HepG2 (cell line): Measurements from ENCODE around the gene PCYT2. TPM values are rescaled to one million over a fixed set of nuclear protein-coding genes. Genes with fewer than 3 reads are reported as not detected.

Source experiments
- CEBPG ChIP-seq: IDR thresholded peaks from 2 replicates; pipeline ENCODE4 v1.6.1; 2016
- CENPX ChIP-seq: sonication (generic); formaldehyde crosslinking; IDR thresholded peaks from 2 replicates; pipeline ENCODE4 v1.9.0; 2021; ENCODE audit warnings: mild to moderate bottlenecking, missing genetic modification reagents, moderate library complexity
- DNMT3B ChIP-seq: conservative IDR thresholded peaks from 2 replicates; pipeline ENCODE4 v1.6.1; 2016; ENCODE audit warnings: missing biosample characterization, control low read depth
- MEIS2 ChIP-seq: sonication (generic); formaldehyde crosslinking; IDR thresholded peaks from 2 replicates; pipeline ENCODE4 v1.9.0; 2021; ENCODE audit warnings: mild to moderate bottlenecking, missing genetic modification reagents
- NFYB ChIP-seq: sonication (generic); formaldehyde crosslinking; IDR thresholded peaks from 2 replicates; pipeline ENCODE4 v1.4.0; 2020; ENCODE audit warnings: missing genetic modification reagents
- POLR2AphosphoS5 ChIP-seq: IDR thresholded peaks from 2 replicates; pipeline ENCODE4 v1.6.1; 2012; ENCODE audit warnings: low read depth, low read length
- ZBTB42 ChIP-seq: sonication (generic); formaldehyde crosslinking; IDR thresholded peaks from 2 replicates; pipeline ENCODE4 v1.5.0; 2020; ENCODE audit warnings: mild to moderate bottlenecking, missing genetic modification reagents
- ZFP37 ChIP-seq: sonication (generic); formaldehyde crosslinking; IDR thresholded peaks from 2 replicates; pipeline ENCODE4 v1.4.0; 2020; ENCODE audit warnings: missing genetic modification reagents, borderline replicate concordance
- ZIK1 ChIP-seq: sonication (generic); formaldehyde crosslinking; IDR thresholded peaks from 2 replicates; pipeline ENCODE4 v1.5.0; 2020; ENCODE audit warnings: mild to moderate bottlenecking, low read depth, missing genetic modification reagents, borderline replicate concordance
- ZNF10 ChIP-seq: sonication (generic); formaldehyde crosslinking; IDR thresholded peaks from 2 replicates; pipeline ENCODE4 v1.4.0; 2020; ENCODE audit warnings: mild to moderate bottlenecking, low read depth, missing genetic modification reagents, borderline replicate concordance
- ZNF12 ChIP-seq: sonication (generic); formaldehyde crosslinking; IDR thresholded peaks from 2 replicates; pipeline ENCODE4 v1.5.0; 2020; ENCODE audit warnings: missing genetic modification reagents
- ZNF230 ChIP-seq: sonication (generic); formaldehyde crosslinking; IDR thresholded peaks from 2 replicates; pipeline ENCODE4 v1.4.0; 2020; ENCODE audit warnings: mild to moderate bottlenecking, missing genetic modification reagents
- ZNF33B ChIP-seq: sonication (generic); formaldehyde crosslinking; IDR thresholded peaks from 2 replicates; pipeline ENCODE4 v1.5.1; 2020; ENCODE audit warnings: mild to moderate bottlenecking, missing genetic modification reagents
- ZNF354B ChIP-seq: sonication (generic); formaldehyde crosslinking; IDR thresholded peaks from 2 replicates; pipeline ENCODE4 v1.8.0; 2022; ENCODE audit warnings: mild to moderate bottlenecking, missing genetic modification reagents
- ZNF407 ChIP-seq: sonication (generic); formaldehyde crosslinking; IDR thresholded peaks from one replicate; pipeline ENCODE4 v1.5.1; 2020; ENCODE audit warnings: mild to moderate bottlenecking, missing genetic modification reagents; ENCODE audit errors: not compliant biosample characterization
- ZNF605 ChIP-seq: sonication (generic); formaldehyde crosslinking; IDR thresholded peaks from 2 replicates; pipeline ENCODE4 v1.8.0; 2022; ENCODE audit warnings: mild to moderate bottlenecking, missing genetic modification reagents
- ZNF619 ChIP-seq: sonication (generic); formaldehyde crosslinking; IDR thresholded peaks from 2 replicates; pipeline ENCODE4 v1.4.0; 2020; ENCODE audit warnings: mild to moderate bottlenecking, missing genetic modification reagents
- ZNF839 ChIP-seq: sonication (generic); formaldehyde crosslinking; IDR thresholded peaks from 2 replicates; pipeline ENCODE4 v1.4.0; 2020; ENCODE audit warnings: missing genetic modification reagents, mild to moderate bottlenecking, borderline replicate concordance
- ZNF891 ChIP-seq: sonication (generic); formaldehyde crosslinking; IDR thresholded peaks from 2 replicates; pipeline ENCODE4 v1.5.0; 2020; ENCODE audit warnings: mild to moderate bottlenecking, missing genetic modification reagents
- ZSCAN29 ChIP-seq: sonication (generic); formaldehyde crosslinking; conservative IDR thresholded peaks from 2 replicates; pipeline ENCODE4 v1.4.0; 2020; ENCODE audit warnings: mild to moderate bottlenecking, missing genetic modification reagents
- polyA plus RNA-seq, 8 experiments: library from polyadenylated mRNA; depleted of rRNA in 3 of 8; stranded (reverse) in 7 of 8; unstranded in 1 of 8; fragments of >200 nt; fragmentation: Illumina TruSeq in 4 of 8; extraction: Trizol in 4 of 8; gene quantifications; 2 replicates each; pipeline versions ENCODE4 v1.2.1 to v1.2.3, GENCODE V29; 2011 to 2016; ENCODE audit warnings: low read depth in 4 of 8, missing spikeins in 1 of 8, mixed read lengths in 1 of 8; ENCODE audit not compliant: insufficient read depth in 1 of 8
- total RNA-seq, 5 experiments: library from RNA; depleted of rRNA; stranded (reverse); fragments of >200 nt; fragmentation: Illumina TruSeq; extraction: Trizol; gene quantifications; 2 replicates each; pipeline ENCODE4 v1.2.3, GENCODE V29; 2016; ENCODE audit warnings: low read depth in 1 of 5
- TF ChIP-seq, protein P1 (sequence below): sonication (generic); formaldehyde crosslinking; IDR thresholded peaks from 2 replicates; pipeline ENCODE4 v1.4.0; 2020; ENCODE audit warnings: missing genetic modification reagents

The PCYT2 gene
- total and polyA plus RNA-seq, 2 of the 13 experiments (the other 11 are each of a cell fraction or from before 2014, with no cell fraction given), result 147 to 297 TPM

DNA sequence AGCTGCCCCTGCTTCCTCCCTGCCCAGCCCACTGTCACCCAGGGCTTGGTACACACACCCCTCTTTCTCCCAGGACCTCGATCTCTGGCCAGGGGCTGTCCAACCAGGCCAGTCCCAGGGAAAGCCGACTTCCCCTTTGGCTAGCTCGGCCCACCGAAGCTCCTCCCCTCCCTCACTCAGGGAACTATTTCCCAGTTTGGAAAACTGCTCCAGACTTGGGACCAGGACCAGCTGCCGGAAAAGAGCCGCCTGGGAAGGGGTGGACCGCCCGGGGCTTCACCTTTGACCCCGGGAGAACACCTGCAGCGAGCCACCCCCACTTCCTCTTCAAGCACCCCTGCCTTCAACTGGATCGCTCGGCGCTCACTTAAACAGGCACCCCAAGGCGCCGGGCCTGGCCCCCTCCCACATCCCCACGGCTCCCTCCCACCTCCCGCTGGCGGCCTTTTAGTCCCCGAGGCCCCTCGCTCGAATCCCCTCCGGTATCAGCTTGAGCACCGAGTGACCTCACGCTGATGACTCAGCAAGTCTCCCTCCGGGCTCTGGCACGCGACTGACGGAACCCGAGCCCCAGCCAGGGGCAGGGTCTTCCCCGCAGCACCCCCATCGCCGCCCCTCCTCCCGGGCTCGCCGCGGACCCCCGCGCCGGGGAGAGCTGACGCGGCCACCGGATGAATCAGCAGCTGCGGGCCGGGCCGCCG, 15.4 kb upstream of the PCYT2 start (continued):
- TF ChIP-seq ZNF407 (CRISPR knock-in tag) (peak; percentile 78), ZNF839 (no peak), ZNF354B (CRISPR knock-in tag) (0 out of 2 replicates have a peak, but pooled peaks have one; percentile 39), ZNF891 (CRISPR knock-in tag) (peak; percentile 59), NFYB (CRISPR knock-in tag) (peak; percentile 54; the same call in 1 of the 2 replicates), ZNF10 (CRISPR knock-in tag) (no peak), ZNF230 (CRISPR knock-in tag) (0 out of 2 replicates have a peak, but pooled peaks have one; percentile 58), CEBPG (CRISPR knock-in tag) (no peak), MEIS2 (CRISPR knock-in tag) (no peak), ZSCAN29 (CRISPR knock-in tag) (no peak; the same call in 1 of the 2 replicates), ZBTB42 (CRISPR knock-in tag) (0 out of 2 replicates have a peak, but pooled peaks have one; percentile 33), POLR2AphosphoS5 (peak; percentile 62), ZNF619 (CRISPR knock-in tag) (0 out of 2 replicates have a peak, but pooled peaks have one; percentile 93), ZNF12 (CRISPR knock-in tag) (no peak), CENPX (CRISPR knock-in tag) (no peak), DNMT3B (CRISPR knock-in tag) (no peak), ZIK1 (CRISPR knock-in tag) (no peak), ZFP37 (CRISPR knock-in tag) (peak; percentile 61; the same call in 1 of the 2 replicates), ZNF605 (CRISPR knock-in tag) (peak; percentile 97), ZNF33B (CRISPR knock-in tag) (peak; percentile 94)
- TF ChIP-seq, protein P1, sequence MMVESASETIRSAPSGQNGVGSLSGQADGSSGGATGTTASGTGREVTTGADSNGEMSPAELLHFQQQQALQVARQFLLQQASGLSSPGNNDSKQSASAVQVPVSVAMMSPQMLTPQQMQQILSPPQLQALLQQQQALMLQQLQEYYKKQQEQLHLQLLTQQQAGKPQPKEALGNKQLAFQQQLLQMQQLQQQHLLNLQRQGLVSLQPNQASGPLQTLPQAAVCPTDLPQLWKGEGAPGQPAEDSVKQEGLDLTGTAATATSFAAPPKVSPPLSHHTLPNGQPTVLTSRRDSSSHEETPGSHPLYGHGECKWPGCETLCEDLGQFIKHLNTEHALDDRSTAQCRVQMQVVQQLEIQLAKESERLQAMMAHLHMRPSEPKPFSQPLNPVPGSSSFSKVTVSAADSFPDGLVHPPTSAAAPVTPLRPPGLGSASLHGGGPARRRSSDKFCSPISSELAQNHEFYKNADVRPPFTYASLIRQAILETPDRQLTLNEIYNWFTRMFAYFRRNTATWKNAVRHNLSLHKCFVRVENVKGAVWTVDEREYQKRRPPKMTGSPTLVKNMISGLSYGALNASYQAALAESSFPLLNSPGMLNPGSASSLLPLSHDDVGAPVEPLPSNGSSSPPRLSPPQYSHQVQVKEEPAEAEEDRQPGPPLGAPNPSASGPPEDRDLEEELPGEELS (CRISPR knock-in tag), result peak; percentile 8; the same call in 1 of the 2 replicates
